ENCODE data around the gene BORCS8. TPM values are rescaled to one million over a fixed set of nuclear protein-coding genes. Genes with fewer than 3 reads are reported as not detected.

Gene BORCS8
- total and polyA plus RNA-seq, 2 experiments from 2014 or later, result 9.7 to 23.1 TPM

- 60 to 80% methylated on average over 3 of the region's 3 CpGs for WGBS, 2 experiments (ENCODE audit: low coverage in 1 of 2, low lambda C conversion rate in 2 of 2, missing lambda C conversion rate in 2 of 2)
- H2AFZ ChIP-seq, result no peak overlapping the region
Observed at GRCh38 chr19:19229701-19230100, 37.7 kb upstream of the BORCS8 start.

GRCh38 chr19:19227217-19227616, 35.3 kb upstream of the BORCS8 start:
- Histone ChIP-seq H3K4me2 (ENCODE audit: unreplicated experiment) (no peak overlapping the region), H3K9ac (no peak overlapping the region), H3K27ac (no peak overlapping the region), H3F3A (ENCODE audit: insufficient read depth) (no peaks in the 10 kb centered on the region), H3K27me3 (replicated peaks; ENCODE audit: insufficient read depth) (peaks cover 15% of the 10 kb centered on the region; the same call in 1 of the 2 replicates), H3K9me2 (ENCODE audit: insufficient read depth) (no peaks in the 10 kb centered on the region), H3K4me1 (ENCODE audit: insufficient read depth) (no peaks in the 10 kb centered on the region), H3K79me2 (ENCODE audit: insufficient read depth) (no peaks in the 10 kb centered on the region), H3K9me3 (ENCODE audit: low read depth) (no peaks in the 10 kb centered on the region), H2AFZ (no peak overlapping the region), H4K20me1 (ENCODE audit: insufficient read depth) (no peaks in the 10 kb centered on the region), H3K4me3 (no peak overlapping the region), H3K36me3 (ENCODE audit: low read depth) (no peaks in the 10 kb centered on the region)
- no peak for DNase-seq
- in situ Hi-C loops (cut with MboI), result no loop called here
- TF ChIP-seq EZH2phosphoT487 (IDR thresholded peaks at IDR 0.05; ENCODE audit: insufficient read depth, low read depth), result no peak
- no peak for TF ChIP-seq EZH2 (IDR thresholded peaks at IDR 0.05; ENCODE audit: insufficient read depth, poor library complexity, severe bottlenecking)
- 79 to 87% methylated on average over 4 of the region's 4 CpGs for WGBS, 2 experiments (ENCODE audit: low coverage in 1 of 2, low lambda C conversion rate in 2 of 2, missing lambda C conversion rate in 2 of 2)

More at GRCh38 chr19:19229701-19230100, 37.7 kb upstream of the BORCS8 start:
- H3K27me3 ChIP-seq (replicated peaks; ENCODE audit: insufficient read depth), result peaks cover 12% of the 10 kb centered on the region; the same call in 1 of the 2 replicates
- no peak for TF ChIP-seq EZH2phosphoT487 (IDR thresholded peaks at IDR 0.05; ENCODE audit: insufficient read depth, low read depth)
- no peak for TF ChIP-seq EZH2 (IDR thresholded peaks at IDR 0.05; ENCODE audit: insufficient read depth, poor library complexity, severe bottlenecking)
- H3F3A ChIP-seq (ENCODE audit: insufficient read depth), result no peaks in the 10 kb centered on the region
- no peak overlapping the region for H3K27ac ChIP-seq
- H3K4me3 ChIP-seq, result no peak overlapping the region
- in situ Hi-C loops (cut with MboI), result no loop called here
- no peaks in the 10 kb centered on the region for H3K9me2 ChIP-seq (ENCODE audit: insufficient read depth)
- H3K4me2 ChIP-seq (ENCODE audit: unreplicated experiment), result no peak overlapping the region
- no peaks in the 10 kb centered on the region for H3K36me3 ChIP-seq (ENCODE audit: low read depth)
- H3K9me3 ChIP-seq (ENCODE audit: low read depth), result no peaks in the 10 kb centered on the region
- no peak for DNase-seq
- no peaks in the 10 kb centered on the region for H3K4me1 ChIP-seq (ENCODE audit: insufficient read depth)
- no peaks in the 10 kb centered on the region for H3K79me2 ChIP-seq (ENCODE audit: insufficient read depth)
- no peak overlapping the region for H3K9ac ChIP-seq
- no peaks in the 10 kb centered on the region for H4K20me1 ChIP-seq (ENCODE audit: insufficient read depth)

- H3K9me2 ChIP-seq (ENCODE audit: insufficient read depth), result no peaks in the 10 kb centered on the region
- no peaks in the 10 kb centered on the region for H3K79me2 ChIP-seq (ENCODE audit: insufficient read depth)
- no peaks in the 10 kb centered on the region for H3K4me1 ChIP-seq (ENCODE audit: insufficient read depth)
- H3K36me3 ChIP-seq (ENCODE audit: low read depth), result no peaks in the 10 kb centered on the region
- DNase-seq, result no peak
- TF ChIP-seq EZH2 (IDR thresholded peaks at IDR 0.05; ENCODE audit: insufficient read depth, poor library complexity, severe bottlenecking) (no peak), EZH2phosphoT487 (IDR thresholded peaks at IDR 0.05; ENCODE audit: insufficient read depth, low read depth) (no peak)
- in situ Hi-C loops (cut with MboI), result no loop called here
- no peak overlapping the region for H3K4me3 ChIP-seq
- WGBS, 2 experiments (ENCODE audit: low coverage in 1 of 2, low lambda C conversion rate in 2 of 2, missing lambda C conversion rate in 2 of 2), result 27 to 28% methylated on average over 10 of the region's 10 CpGs
- no peaks in the 10 kb centered on the region for H4K20me1 ChIP-seq (ENCODE audit: insufficient read depth)
- H3K27me3 ChIP-seq (replicated peaks; ENCODE audit: insufficient read depth), result peaks cover 15% of the 10 kb centered on the region; the same call in 1 of the 2 replicates
- H3F3A ChIP-seq (ENCODE audit: insufficient read depth), result no peaks in the 10 kb centered on the region
- H3K9me3 ChIP-seq (ENCODE audit: low read depth), result no peaks in the 10 kb centered on the region
- H2AFZ ChIP-seq, result no peak overlapping the region
- H3K4me2 ChIP-seq (ENCODE audit: unreplicated experiment), result no peak overlapping the region
- H3K27ac ChIP-seq, result no peak overlapping the region
- no peak overlapping the region for H3K9ac ChIP-seq
Observed at GRCh38 chr19:19226663-19227062, 34.7 kb upstream of the BORCS8 start.

GRCh38 chr19:19226204-19226603, 34.3 kb upstream of the BORCS8 start:
- H3K9me2 ChIP-seq (ENCODE audit: insufficient read depth), result no peaks in the 10 kb centered on the region
- in situ Hi-C loops (cut with MboI), result no loop called here

More at GRCh38 chr19:19226204-19226603, 34.3 kb upstream of the BORCS8 start:
- no peak for TF ChIP-seq EZH2 (IDR thresholded peaks at IDR 0.05; ENCODE audit: insufficient read depth, poor library complexity, severe bottlenecking)
- TF ChIP-seq EZH2phosphoT487 (IDR thresholded peaks at IDR 0.05; ENCODE audit: insufficient read depth, low read depth), result no peak
- Histone ChIP-seq H3K27ac (no peak overlapping the region), H3K4me1 (ENCODE audit: insufficient read depth) (no peaks in the 10 kb centered on the region), H3F3A (ENCODE audit: insufficient read depth) (no peaks in the 10 kb centered on the region), H3K9ac (no peak overlapping the region), H3K27me3 (replicated peaks; ENCODE audit: insufficient read depth) (peaks cover 15% of the 10 kb centered on the region; the same call in 1 of the 2 replicates), H3K36me3 (ENCODE audit: low read depth) (no peaks in the 10 kb centered on the region), H3K9me3 (ENCODE audit: low read depth) (no peaks in the 10 kb centered on the region), H3K79me2 (ENCODE audit: insufficient read depth) (no peaks in the 10 kb centered on the region), H4K20me1 (ENCODE audit: insufficient read depth) (no peaks in the 10 kb centered on the region), H3K4me3 (no peak overlapping the region), H2AFZ (no peak overlapping the region), H3K4me2 (ENCODE audit: unreplicated experiment) (no peak overlapping the region)
- no peak for DNase-seq
- WGBS, 2 experiments (ENCODE audit: low coverage in 1 of 2, low lambda C conversion rate in 2 of 2, missing lambda C conversion rate in 2 of 2), result 80 to 89% methylated on average over 5 of the region's 5 CpGs

All from GM23248 (cell line).